ENCODE measurements around the gene TECPR2.

DNA sequence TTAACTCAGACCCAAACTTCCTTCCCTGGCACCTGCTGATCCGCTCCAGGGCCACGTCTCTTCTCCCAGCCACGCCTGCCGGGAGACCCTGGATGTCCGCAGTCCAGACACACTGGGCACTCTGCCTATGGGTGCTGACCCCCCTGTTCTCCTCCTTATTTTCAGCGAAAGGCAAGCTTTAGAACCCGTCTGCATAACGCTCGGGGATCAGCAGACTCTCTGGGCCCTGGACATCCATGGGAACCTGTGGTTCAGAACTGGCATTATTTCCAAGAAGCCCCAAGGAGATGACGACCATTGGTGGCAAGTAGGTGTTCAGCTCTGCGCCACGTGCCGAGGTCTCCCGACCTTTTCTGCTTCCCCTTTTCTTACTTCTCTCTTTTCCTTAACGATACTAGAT, 82.9 kb downstream of the TECPR2 start:
- no peak for TF ChIP-seq POLR2A (IDR thresholded peaks at IDR 0.05)
- TF ChIP-seq POLR2AphosphoS5 (IDR thresholded peaks at IDR 0.05; ENCODE audit: insufficient read depth in 1 of 2, low read depth in 1 of 2) = no peak
- TF ChIP-seq, protein P1, sequence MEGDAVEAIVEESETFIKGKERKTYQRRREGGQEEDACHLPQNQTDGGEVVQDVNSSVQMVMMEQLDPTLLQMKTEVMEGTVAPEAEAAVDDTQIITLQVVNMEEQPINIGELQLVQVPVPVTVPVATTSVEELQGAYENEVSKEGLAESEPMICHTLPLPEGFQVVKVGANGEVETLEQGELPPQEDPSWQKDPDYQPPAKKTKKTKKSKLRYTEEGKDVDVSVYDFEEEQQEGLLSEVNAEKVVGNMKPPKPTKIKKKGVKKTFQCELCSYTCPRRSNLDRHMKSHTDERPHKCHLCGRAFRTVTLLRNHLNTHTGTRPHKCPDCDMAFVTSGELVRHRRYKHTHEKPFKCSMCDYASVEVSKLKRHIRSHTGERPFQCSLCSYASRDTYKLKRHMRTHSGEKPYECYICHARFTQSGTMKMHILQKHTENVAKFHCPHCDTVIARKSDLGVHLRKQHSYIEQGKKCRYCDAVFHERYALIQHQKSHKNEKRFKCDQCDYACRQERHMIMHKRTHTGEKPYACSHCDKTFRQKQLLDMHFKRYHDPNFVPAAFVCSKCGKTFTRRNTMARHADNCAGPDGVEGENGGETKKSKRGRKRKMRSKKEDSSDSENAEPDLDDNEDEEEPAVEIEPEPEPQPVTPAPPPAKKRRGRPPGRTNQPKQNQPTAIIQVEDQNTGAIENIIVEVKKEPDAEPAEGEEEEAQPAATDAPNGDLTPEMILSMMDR (IDR thresholded peaks at IDR 0.05) = no peak
